ENCODE data around the gene ESM1.

Gene ESM1

DNA sequence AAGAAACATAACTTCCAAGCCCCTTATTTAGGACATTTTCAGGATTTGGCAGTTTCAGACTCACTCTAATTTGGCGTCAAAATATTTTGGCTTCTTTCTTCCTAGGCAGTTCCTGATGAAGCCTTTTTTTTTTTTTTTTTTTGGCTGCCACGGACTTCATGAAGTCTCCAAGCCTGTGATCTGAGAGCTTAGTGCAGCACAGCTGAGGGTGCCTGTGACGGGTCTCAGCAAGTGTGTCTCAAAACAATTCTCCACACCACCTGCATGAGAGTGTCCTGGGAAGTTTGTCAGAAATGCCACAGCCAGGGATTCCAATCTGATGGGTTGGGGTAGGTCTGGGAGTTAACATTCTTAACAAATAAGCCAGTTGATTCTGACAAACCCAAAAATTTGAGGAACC is 6.0 kb upstream of the ESM1 start:
- H3K27me3 ChIP-seq (ENCODE audit: insufficient read depth, poor library complexity, severe bottlenecking): no peaks in the 10 kb centered on the region
- TF ChIP-seq SPI1 (IDR thresholded peaks at IDR 0.05; ENCODE audit: borderline replicate concordance, low read depth) (no peak), POLR2AphosphoS5 (IDR thresholded peaks at IDR 0.05; ENCODE audit: low read depth) (no peak), GABPA (IDR thresholded peaks at IDR 0.05; ENCODE audit: low read depth) (no peak)
- TF ChIP-seq, protein P1, sequence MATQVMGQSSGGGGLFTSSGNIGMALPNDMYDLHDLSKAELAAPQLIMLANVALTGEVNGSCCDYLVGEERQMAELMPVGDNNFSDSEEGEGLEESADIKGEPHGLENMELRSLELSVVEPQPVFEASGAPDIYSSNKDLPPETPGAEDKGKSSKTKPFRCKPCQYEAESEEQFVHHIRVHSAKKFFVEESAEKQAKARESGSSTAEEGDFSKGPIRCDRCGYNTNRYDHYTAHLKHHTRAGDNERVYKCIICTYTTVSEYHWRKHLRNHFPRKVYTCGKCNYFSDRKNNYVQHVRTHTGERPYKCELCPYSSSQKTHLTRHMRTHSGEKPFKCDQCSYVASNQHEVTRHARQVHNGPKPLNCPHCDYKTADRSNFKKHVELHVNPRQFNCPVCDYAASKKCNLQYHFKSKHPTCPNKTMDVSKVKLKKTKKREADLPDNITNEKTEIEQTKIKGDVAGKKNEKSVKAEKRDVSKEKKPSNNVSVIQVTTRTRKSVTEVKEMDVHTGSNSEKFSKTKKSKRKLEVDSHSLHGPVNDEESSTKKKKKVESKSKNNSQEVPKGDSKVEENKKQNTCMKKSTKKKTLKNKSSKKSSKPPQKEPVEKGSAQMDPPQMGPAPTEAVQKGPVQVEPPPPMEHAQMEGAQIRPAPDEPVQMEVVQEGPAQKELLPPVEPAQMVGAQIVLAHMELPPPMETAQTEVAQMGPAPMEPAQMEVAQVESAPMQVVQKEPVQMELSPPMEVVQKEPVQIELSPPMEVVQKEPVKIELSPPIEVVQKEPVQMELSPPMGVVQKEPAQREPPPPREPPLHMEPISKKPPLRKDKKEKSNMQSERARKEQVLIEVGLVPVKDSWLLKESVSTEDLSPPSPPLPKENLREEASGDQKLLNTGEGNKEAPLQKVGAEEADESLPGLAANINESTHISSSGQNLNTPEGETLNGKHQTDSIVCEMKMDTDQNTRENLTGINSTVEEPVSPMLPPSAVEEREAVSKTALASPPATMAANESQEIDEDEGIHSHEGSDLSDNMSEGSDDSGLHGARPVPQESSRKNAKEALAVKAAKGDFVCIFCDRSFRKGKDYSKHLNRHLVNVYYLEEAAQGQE (IDR thresholded peaks at IDR 0.05; ENCODE audit: insufficient replicate concordance, low read depth): no peak
- TF ChIP-seq, protein P2, sequence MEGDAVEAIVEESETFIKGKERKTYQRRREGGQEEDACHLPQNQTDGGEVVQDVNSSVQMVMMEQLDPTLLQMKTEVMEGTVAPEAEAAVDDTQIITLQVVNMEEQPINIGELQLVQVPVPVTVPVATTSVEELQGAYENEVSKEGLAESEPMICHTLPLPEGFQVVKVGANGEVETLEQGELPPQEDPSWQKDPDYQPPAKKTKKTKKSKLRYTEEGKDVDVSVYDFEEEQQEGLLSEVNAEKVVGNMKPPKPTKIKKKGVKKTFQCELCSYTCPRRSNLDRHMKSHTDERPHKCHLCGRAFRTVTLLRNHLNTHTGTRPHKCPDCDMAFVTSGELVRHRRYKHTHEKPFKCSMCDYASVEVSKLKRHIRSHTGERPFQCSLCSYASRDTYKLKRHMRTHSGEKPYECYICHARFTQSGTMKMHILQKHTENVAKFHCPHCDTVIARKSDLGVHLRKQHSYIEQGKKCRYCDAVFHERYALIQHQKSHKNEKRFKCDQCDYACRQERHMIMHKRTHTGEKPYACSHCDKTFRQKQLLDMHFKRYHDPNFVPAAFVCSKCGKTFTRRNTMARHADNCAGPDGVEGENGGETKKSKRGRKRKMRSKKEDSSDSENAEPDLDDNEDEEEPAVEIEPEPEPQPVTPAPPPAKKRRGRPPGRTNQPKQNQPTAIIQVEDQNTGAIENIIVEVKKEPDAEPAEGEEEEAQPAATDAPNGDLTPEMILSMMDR (IDR thresholded peaks at IDR 0.05; ENCODE audit: insufficient read depth, low read length): no peak
- H3K27ac ChIP-seq (replicated peaks): no peak overlapping the region
- H3K4me3 ChIP-seq (replicated peaks; ENCODE audit: insufficient read depth, low read length): no peak overlapping the region
- DNase-seq (ENCODE audit: low read depth in 1 of 2, low spot score in 1 of 2): no peak

DNA sequence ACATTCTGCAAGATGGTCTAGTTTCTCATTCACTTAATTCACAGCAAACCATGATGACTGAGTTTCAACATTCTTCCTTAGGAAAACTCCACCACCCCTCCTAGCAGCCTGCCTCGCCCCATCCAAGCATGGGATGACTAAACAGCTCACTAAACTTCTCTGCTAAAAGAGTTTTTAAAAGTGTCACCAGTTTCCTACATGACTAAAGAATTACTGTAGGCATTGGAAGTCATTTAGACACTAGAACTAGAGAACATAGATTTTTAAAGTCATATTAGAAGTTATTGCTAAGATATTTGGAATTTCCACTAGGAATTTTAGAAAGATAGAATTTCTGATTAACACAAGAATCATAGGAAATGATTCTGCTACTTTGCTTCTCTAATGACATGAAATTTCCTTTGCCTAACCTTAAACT is 5.5 kb upstream of the ESM1 start:
- TF ChIP-seq, protein P1 (IDR thresholded peaks at IDR 0.05; ENCODE audit: insufficient replicate concordance, low read depth): no peak
- TF ChIP-seq, protein P2 (IDR thresholded peaks at IDR 0.05; ENCODE audit: insufficient read depth, low read length): no peak
- no peak for TF ChIP-seq GABPA (IDR thresholded peaks at IDR 0.05; ENCODE audit: low read depth)
- TF ChIP-seq SPI1 (IDR thresholded peaks at IDR 0.05; ENCODE audit: borderline replicate concordance, low read depth): no peak
- TF ChIP-seq POLR2AphosphoS5 (IDR thresholded peaks at IDR 0.05; ENCODE audit: low read depth): no peak
- H3K4me3 ChIP-seq (replicated peaks; ENCODE audit: insufficient read depth, low read length): no peak overlapping the region
- no peak for DNase-seq (ENCODE audit: low read depth in 1 of 2, low spot score in 1 of 2)
- no peaks in the 10 kb centered on the region for H3K27me3 ChIP-seq (ENCODE audit: insufficient read depth, poor library complexity, severe bottlenecking)
- H3K27ac ChIP-seq (replicated peaks): no peak overlapping the region

DNA sequence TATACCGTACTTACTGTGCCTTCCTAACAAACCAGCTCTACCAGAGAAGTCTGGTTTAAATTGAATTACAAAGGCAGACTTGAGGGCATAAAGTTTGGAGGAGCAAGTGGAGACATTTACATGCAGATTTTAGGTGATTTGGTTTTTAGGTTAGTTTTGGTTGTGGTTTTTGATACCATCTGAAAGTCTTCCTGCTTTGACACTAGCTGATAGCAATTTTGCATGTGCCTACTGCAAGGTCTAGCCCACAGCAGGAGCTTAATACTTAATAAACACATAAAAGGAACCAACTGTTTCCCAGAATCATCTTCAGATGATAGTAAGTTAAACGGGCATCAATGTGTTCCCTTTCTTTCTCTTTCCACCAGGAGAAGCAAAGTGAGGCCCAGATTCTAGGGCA is 3.4 kb upstream of the ESM1 start:
- H3K27ac ChIP-seq (replicated peaks): no peak overlapping the region

More for the DNA sequence above, 3.4 kb upstream of the ESM1 start:
- TF ChIP-seq GABPA (IDR thresholded peaks at IDR 0.05; ENCODE audit: low read depth) (no peak), POLR2AphosphoS5 (IDR thresholded peaks at IDR 0.05; ENCODE audit: low read depth) (no peak)
- TF ChIP-seq, protein P1 (IDR thresholded peaks at IDR 0.05; ENCODE audit: insufficient replicate concordance, low read depth): no peak
- Histone ChIP-seq H3K4me3 (replicated peaks; ENCODE audit: insufficient read depth, low read length) (no peak overlapping the region), H3K27me3 (ENCODE audit: insufficient read depth, poor library complexity, severe bottlenecking) (no peaks in the 10 kb centered on the region)
- no peak for DNase-seq (ENCODE audit: low read depth in 1 of 2, low spot score in 1 of 2)

Data from HL-60 (cell line).